GM21737 (cell line): ENCODE data around the gene XRCC2.
"Not testable (repeated sequence)": the region's sequence is repeated elsewhere in the genome, so short reads cannot be mapped to it uniquely, and the experiment has no call there.

Source experiments
- ATAC-seq: cut with Tn5 transposase; IDR thresholded peaks from one replicate; pipeline ENCODE4 v1.9.1; 2021; ENCODE audit warnings: mild to moderate bottlenecking, moderate library complexity; ENCODE audit not compliant: unreplicated experiment

XRCC2 gene

GRCh38 chr7:152675759-152676636, at the start of gene XRCC2:
TSS of gene XRCC2 (minus strand) at chr7:152676141. CDS start at chr7:152676079, 62 bp downstream.
- peak; percentile 91 for ATAC-seq

GRCh38 chr7:152723364-152723763, 47.4 kb upstream of the XRCC2 start:
- ATAC-seq: no peak

GRCh38 chr7:152712412-152713042, 36.6 kb upstream of the XRCC2 start:
- not testable (repeated sequence) for ATAC-seq

- no peak for ATAC-seq
Measured at GRCh38 chr7:152711444-152711944, 35.6 kb upstream of the XRCC2 start.

DNA sequence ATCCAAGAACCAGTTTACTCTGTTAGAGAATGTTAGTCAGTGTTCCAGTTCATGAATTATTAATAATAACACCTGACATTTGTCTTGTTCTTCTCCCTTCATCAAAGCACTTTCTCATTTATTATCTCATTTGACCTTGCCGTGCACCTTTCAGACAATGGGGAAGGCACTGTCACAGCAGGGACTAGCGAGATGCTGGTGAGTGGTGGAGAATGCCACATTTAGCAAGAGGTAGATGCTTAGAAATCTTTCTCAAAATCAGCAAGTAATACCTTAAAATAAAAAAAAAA, 34.2 kb upstream of the XRCC2 start:
- ATAC-seq: no peak

GRCh38 chr7:152709287-152710152, 33.6 kb upstream of the XRCC2 start:
- no peak for ATAC-seq

DNA sequence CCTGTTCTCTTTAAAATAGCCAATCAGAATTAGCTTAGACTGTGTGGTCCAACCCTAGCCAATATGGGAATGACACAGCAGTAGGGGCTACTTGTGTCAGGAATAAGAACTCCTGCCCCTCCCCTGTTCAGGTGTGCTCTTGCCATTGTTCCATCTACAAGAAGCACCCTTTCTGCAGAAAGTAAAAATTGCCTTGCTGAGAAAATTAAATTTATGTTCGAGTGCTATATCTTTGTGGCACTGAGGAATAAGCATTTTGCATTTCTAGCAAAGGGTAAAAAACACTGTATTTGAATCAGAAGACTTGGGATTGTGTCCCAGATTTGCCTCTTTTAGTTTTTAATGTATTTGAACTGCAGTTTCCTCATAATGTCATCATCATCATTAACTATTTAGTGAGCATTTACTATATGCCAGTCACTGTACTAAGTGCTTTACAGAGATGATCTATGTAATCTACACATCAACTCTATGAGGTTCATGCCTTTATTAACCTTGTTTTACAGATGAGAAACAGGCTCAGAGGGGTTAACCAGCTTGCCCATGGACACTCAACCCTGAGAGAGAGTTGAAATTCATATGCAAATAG, 28.9 kb upstream of the XRCC2 start:
- ATAC-seq: no peak

DNA sequence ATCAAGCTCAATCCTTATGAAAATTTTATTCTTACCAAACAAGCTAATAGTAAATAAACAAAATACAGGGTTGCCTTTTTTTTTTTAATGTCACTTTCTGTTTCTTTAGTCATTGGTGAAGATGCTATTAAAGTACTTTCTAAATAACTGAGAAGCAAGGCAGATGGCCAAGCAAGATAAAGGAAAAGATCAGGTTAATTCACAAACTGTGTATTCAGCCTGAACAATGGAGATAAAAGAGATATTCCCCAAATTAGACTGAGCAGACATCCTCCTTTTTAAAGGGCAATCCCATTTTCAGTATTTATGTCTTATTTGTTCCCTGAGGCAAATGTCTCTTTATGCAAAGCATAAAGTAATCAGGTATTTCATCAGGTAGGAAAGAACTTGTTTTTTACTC, 23.1 kb upstream of the XRCC2 start:
- ATAC-seq: no peak

- not testable (repeated sequence) for ATAC-seq
Measured at GRCh38 chr7:152697268-152697974, 21.5 kb upstream of the XRCC2 start.

DNA sequence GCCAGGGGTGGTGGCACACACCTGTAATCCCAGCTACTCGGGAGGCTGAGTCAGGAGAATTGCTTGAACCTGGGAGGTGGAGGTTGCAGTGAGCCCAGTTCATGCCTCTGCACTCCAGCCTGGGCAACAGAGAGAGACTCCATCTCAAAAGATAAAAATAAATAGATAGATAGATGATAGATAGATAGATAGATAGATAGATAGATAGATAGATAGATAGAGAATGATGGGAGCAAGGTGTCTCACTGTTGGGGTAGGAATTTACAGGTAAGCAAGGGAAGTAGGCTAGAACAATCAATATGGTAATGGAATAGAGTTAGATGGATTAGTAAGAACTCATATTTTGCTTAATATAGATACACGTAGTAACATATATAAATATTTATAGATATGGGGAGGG, 16.3 kb upstream of the XRCC2 start:
- ATAC-seq: not testable (repeated sequence)

DNA sequence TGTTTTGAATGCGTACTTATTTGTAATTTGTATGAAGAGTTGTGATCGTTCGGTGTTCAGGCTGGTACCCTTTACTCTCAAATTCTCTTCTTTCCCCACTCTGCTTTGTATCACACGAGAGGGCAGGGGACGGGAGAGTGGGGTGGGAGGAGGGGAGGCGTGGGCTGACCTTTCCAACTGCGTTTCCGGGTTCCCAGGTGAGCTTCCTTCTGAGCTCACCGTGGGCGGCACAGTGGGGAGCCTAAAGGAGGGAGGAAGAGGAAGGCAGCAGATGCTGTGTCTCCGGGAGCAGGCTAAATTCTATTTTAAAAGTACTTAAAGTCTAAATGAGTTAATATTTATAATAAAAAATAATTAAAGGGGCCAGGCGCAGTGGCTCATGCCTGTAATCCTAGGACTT, 7.4 kb upstream of the XRCC2 start:
- no peak for ATAC-seq

GRCh38 chr7:152677808-152678670, 2.1 kb upstream of the XRCC2 start:
- no peak for ATAC-seq

DNA sequence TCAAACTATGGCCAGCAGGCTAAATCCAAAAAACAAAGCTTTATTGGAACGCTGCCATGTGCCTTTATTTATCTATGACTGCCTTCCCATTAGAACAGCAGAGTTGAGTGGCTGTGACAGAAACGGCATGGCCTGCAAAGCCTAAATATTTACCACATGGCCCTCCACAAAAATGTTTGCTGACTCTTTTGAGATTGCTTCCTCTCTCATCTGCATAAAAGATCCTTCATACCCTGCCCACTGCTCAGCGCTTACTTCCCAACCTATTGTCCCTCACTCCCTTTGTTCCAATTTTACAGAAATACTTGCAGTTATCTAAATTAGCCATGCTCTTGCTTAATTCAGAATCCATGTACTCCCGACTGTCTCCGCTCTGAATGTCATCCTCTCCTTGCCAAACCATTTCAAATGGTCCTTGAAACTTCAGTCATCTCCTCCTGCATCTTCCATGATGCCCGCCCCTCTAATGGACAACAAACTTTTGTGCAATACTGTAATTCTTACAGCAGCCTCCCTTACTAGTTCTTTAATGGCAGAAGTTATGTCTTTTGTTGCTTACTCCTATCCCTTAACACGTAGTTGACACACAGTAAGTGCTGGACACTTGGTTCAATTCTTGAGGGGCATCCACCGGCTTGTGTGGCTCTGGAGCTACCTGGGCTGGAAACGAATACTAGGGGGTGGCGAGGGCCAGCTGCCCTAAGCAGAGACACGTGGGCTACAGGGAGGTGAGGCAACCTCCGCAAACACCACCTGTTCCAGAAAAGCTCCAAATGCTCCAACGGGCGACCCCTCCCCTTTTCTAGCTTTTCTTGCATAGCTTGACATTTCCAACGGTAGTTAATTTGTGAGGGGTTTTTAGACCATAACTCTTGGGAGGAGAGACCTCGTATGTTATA, 832 bp downstream of the XRCC2 start:
- ATAC-seq: peak; percentile 32

DNA sequence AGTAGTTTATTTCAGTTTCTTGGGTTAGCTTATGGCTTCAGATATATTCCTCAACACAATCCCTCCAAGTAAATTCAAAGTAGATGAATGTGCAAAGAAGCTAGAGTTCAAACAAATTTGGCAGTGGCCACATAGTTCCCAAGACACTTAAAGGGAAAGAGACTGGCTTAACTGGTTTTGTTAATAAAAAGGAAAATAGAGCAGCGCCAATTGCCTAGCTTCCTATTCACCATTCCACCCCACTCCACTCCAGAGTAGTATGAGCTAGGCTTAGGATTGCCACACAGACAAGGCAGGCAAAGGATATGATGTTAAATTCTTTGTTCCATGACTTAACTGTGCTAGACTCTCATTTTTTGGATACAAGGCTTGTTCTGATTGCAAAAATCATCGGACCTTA, 2.0 kb downstream of the XRCC2 start:
- no peak for ATAC-seq

- no peak for ATAC-seq
Measured at GRCh38 chr7:152672626-152673025, 3.3 kb downstream of the XRCC2 start.

DNA sequence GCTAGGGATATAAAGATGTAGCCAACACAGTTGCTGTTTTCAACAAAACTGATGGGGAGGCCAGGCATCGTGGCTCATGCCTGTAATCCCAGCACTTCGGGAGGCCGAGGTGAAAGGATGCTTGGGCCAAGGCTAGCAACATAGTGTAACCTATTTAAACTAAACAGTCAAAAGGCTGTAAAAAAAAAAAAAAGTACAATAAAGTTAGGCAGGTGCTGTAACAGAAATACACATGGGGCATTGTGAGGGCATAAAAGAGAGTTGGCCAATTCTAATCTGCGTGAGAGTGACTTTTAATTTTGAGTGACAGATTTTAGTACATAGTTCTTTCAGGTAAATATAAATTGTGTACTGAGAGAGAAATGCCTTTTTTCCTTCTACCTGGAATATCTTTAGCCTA, 6.2 kb downstream of the XRCC2 start:
- no peak for ATAC-seq

DNA sequence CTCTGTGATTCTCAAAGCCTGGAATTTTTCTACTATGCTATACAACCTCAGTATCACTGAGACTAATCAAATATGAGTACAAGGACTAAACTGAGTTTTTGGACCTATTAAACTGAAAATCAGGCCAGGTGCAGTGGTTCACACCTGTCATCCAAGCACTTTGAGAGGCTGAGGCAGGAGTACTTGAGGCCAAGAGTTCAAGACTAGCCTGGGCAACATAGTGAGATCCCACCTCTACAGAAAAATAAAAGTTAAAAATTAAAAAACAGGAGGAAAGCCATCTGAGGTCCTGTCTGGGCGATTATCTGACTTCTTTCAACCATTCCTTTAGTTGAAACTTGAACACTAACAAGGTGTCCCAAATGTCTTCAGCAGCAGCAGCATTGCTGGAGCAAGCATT, 7.0 kb downstream of the XRCC2 start:
- no peak for ATAC-seq

DNA sequence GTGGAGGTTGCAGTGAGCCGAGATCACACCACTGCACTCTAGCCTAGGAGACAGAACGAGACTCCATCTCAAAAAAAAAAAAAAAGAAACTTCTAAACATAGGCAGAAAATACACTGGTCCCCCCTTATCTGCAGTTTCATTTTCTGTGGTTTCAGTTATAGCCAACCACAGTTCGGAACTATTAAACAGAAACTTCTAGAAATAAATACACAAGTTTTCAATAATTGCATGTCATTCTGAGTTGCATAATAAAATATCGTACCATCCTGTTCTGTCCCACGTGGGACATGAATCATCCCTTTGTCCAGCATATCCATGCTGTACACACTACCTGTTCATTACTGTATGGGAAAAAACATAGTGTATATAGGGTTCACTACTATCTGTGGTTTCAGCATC, 8.0 kb downstream of the XRCC2 start:
- ATAC-seq: no peak
